Measurements from ENCODE around the gene CLHC1. TPM values are rescaled to one million over a fixed set of nuclear protein-coding genes. Genes with fewer than 3 reads are reported as not detected.

Gene CLHC1
- total and polyA plus RNA-seq, 2 donors (not counting 3 experiments of a cell fraction or from before 2014, with no cell fraction given) = 2.4 to 12.3 TPM

GRCh38 chr2:55158111-55158814, 73.8 kb downstream of the CLHC1 start:
- Histone ChIP-seq H3K27ac (ENCODE audit: insufficient read depth, low read depth, low read length) (no peak overlapping the region), H3K4me2 (ENCODE audit: insufficient read depth, low read length) (no peak overlapping the region), H3K36me3 (ENCODE audit: control insufficient read depth in 2 of 2, extremely low read depth in 1 of 2, insufficient read depth in 2 of 2, low read length in 2 of 2) (no peaks in the 10 kb centered on the region), H3K9me3 (replicated peaks; ENCODE audit: control insufficient read depth, insufficient read depth, low read length) (no peaks in the 10 kb centered on the region), H3K27me3 (ENCODE audit: control insufficient read depth in 2 of 2, insufficient read depth in 2 of 2, low read length in 2 of 2) (no peaks in the 10 kb centered on the region), H3K4me1 (ENCODE audit: control insufficient read depth, extremely low read depth, insufficient read depth, low read length) (peaks cover 43% of the 10 kb centered on the region), H3K4me3 (replicated peaks in 1 of 3; ENCODE audit: insufficient read depth in 1 of 3, low read depth in 1 of 3, low read length in 3 of 3) (no peak overlapping the region), H2AFZ (ENCODE audit: low read depth, low read length) (no peak overlapping the region), H3K9ac (replicated peaks; ENCODE audit: extremely low read depth, insufficient read depth, low read length) (no peak overlapping the region), H3K79me2 (ENCODE audit: control insufficient read depth, insufficient read depth, low read length) (no peaks in the 10 kb centered on the region), H4K20me1 (replicated peaks; ENCODE audit: control insufficient read depth, extremely low read depth, insufficient read depth, low read length) (no peaks in the 10 kb centered on the region), H3K9me1 (replicated peaks; ENCODE audit: control insufficient read depth, extremely low read depth, insufficient read depth, low read length) (no peaks in the 10 kb centered on the region)
- intact Hi-C loops (cut with micrococcal nuclease) (no loop called here), dilution Hi-C loops (cut with MboI; ENCODE audit: extremely low pct_ligation_motif_present, low sequenced_read_pairs) (no loop called here)
- TF ChIP-seq CTCF (IDR thresholded peaks at IDR 0.05; ENCODE audit: extremely low read depth in 1 of 2, insufficient read depth in 1 of 2, low read depth in 1 of 2, low read length in 2 of 2) = no peak
- no peak for TF ChIP-seq FOS (IDR thresholded peaks at IDR 0.05; ENCODE audit: borderline replicate concordance, insufficient read depth, low read length)
- TF ChIP-seq MYC (IDR thresholded peaks at IDR 0.05; ENCODE audit: low read depth, low read length) = no peak
- TF ChIP-seq MAX (IDR thresholded peaks at IDR 0.05; ENCODE audit: insufficient read depth, insufficient read length) = no peak
- TF ChIP-seq JUN (IDR thresholded peaks at IDR 0.05; ENCODE audit: borderline replicate concordance, insufficient read depth, insufficient read length, low read depth) = no peak
- TF ChIP-seq GATA2 (IDR thresholded peaks at IDR 0.05; ENCODE audit: insufficient read depth, insufficient read length, low read depth, low read length) = no peak
- no peak for TF ChIP-seq POLR2AphosphoS5 (IDR thresholded peaks at IDR 0.05; ENCODE audit: insufficient read depth, low read depth, low read length)
- BruUV-seq (replicated peaks) = no TSS peak
- no peak for FAIRE-seq
- ChIA-PET CTCF (interaction anchor here (0.9 to 1.8 kb wide), 5 partner anchors 10 to 259 kb away, joined by 3 to 10 read pairs (median 3); partner anchors contain the start of gene RTN4), POLR2A (no interaction called here)
- no peak for DNase-seq (ENCODE audit: low read depth, low spot score)

All from endothelial cell of umbilical vein (primary cell).